WTC11 (cell line): ENCODE results near the gene EDIL3. TPM values are rescaled to one million over a fixed set of nuclear protein-coding genes. Genes with fewer than 3 reads are reported as not detected.

Experiments
- ATAC-seq: fragments of 200-7000 bp; cut with Tn5 transposase; 2 replicates; pipeline ENCODE4 v1.10.0; 2021; ENCODE audit warnings: mild to moderate bottlenecking, moderate library complexity
- CTCF ChIA-PET: fragments of 300-600 bp; sonication (Branson Sonifier 250); formaldehyde crosslinking; loops from one replicate; lab custom pipeline; 2021; ENCODE audit warnings: antibody characterized with exemption; lab: Charles Lee
- POLR2A ChIA-PET: fragments of 350-600 bp; sonication (Branson Sonifier 250); formaldehyde crosslinking; loops from one replicate; lab custom pipeline; 2021; ENCODE audit warnings: antibody characterized with exemption; lab: Charles Lee
- DNase-seq: peaks from one replicate; pipeline ENCODE4 v3.0.0; 2021; ENCODE audit warnings: low spot score
- H3K27ac Mint-ChIP-seq: 2 replicates; pipeline ENCODE4 v1.8.0; 2021; ENCODE audit warnings: mixed read lengths
- H3K27me3 Mint-ChIP-seq: 2 replicates; pipeline ENCODE4 v1.8.0; 2021; ENCODE audit warnings: low read depth, mild to moderate bottlenecking, moderate library complexity, mixed read lengths
- H3K36me3 Mint-ChIP-seq: 2 replicates; pipeline ENCODE4 v1.8.0; 2021; ENCODE audit warnings: mixed read lengths
- H3K4me1 Mint-ChIP-seq: 2 replicates; pipeline ENCODE4 v1.8.0; 2022; ENCODE audit warnings: mixed read lengths
- H3K4me3 Mint-ChIP-seq: 2 replicates; pipeline ENCODE4 v1.8.0; 2021; ENCODE audit warnings: mild to moderate bottlenecking, moderate library complexity, mixed read lengths
- H3K9me3 Mint-ChIP-seq: 2 replicates; pipeline ENCODE4 v1.8.0; 2021; ENCODE audit warnings: mixed read lengths
- ATF3 ChIP-seq: sonication (generic); formaldehyde crosslinking; conservative IDR thresholded peaks from 2 replicates; pipeline ENCODE4 v1.8.1; 2022; ENCODE audit warnings: mild to moderate bottlenecking, missing genetic modification reagents
- ELF4 ChIP-seq: sonication (generic); formaldehyde crosslinking; IDR thresholded peaks from 2 replicates; pipeline ENCODE4 v1.8.1; 2022; ENCODE audit warnings: low read depth, mild to moderate bottlenecking, moderate library complexity, missing genetic modification reagents
- ESRRA ChIP-seq: sonication (generic); formaldehyde crosslinking; IDR thresholded peaks from 2 replicates; pipeline ENCODE4 v1.8.1; 2022; ENCODE audit warnings: mild to moderate bottlenecking, missing genetic modification reagents, borderline replicate concordance
- FOXJ3 ChIP-seq: sonication (generic); formaldehyde crosslinking; IDR thresholded peaks from 2 replicates; pipeline ENCODE4 v1.9.0; 2021; ENCODE audit warnings: missing genetic modification reagents, mild to moderate bottlenecking, borderline replicate concordance
- GABPB1 ChIP-seq: sonication (generic); formaldehyde crosslinking; IDR thresholded peaks from 2 replicates; pipeline ENCODE4 v1.8.1; 2023; ENCODE audit warnings: mild to moderate bottlenecking, missing genetic modification reagents
- GRHL2 ChIP-seq: fragments of 250-450 bp; sonication (Bioruptor Pico); IDR thresholded peaks from 2 replicates; pipeline ENCODE4 v1.8.0; 2022; ENCODE audit warnings: mild to moderate bottlenecking, moderate library complexity; ENCODE audit not compliant: insufficient replicate concordance, severe bottlenecking
- JUN ChIP-seq: sonication (generic); formaldehyde crosslinking; IDR thresholded peaks from 2 replicates; pipeline ENCODE4 v1.8.0; 2023; ENCODE audit warnings: mild to moderate bottlenecking, missing genetic modification reagents
- KAT7 ChIP-seq: sonication (generic); formaldehyde crosslinking; IDR thresholded peaks from 2 replicates; pipeline ENCODE4 v1.8.1; 2023; ENCODE audit warnings: missing genetic modification reagents, mild to moderate bottlenecking, borderline replicate concordance
- MYBL2 ChIP-seq: sonication (generic); formaldehyde crosslinking; IDR thresholded peaks from 2 replicates; pipeline ENCODE4 v1.8.1; 2023; ENCODE audit warnings: mild to moderate bottlenecking, moderate library complexity, missing genetic modification reagents
- NR3C1 ChIP-seq: sonication (generic); formaldehyde crosslinking; conservative IDR thresholded peaks from 2 replicates; pipeline ENCODE4 v1.8.1; 2023; ENCODE audit warnings: low read depth, mild to moderate bottlenecking, missing genetic modification reagents
- OVOL2 ChIP-seq: fragments of 250-450 bp; sonication (Bioruptor Pico); IDR thresholded peaks from 2 replicates; pipeline ENCODE4 v1.9.0; 2021; ENCODE audit warnings: mild to moderate bottlenecking, borderline replicate concordance
- RELA ChIP-seq: sonication (generic); formaldehyde crosslinking; IDR thresholded peaks from 2 replicates; pipeline ENCODE4 v1.8.1; 2022; ENCODE audit warnings: missing genetic modification reagents, mild to moderate bottlenecking, borderline replicate concordance
- RORB ChIP-seq: fragments of 250-450 bp; sonication (Bioruptor Pico); IDR thresholded peaks from 2 replicates; pipeline ENCODE4 v1.9.0; 2021; ENCODE audit warnings: mild to moderate bottlenecking
- SOX15 ChIP-seq: fragments of 250-450 bp; sonication (Bioruptor Pico); IDR thresholded peaks from 2 replicates; pipeline ENCODE4 v1.9.0; 2021; ENCODE audit warnings: mild to moderate bottlenecking
- SP1 ChIP-seq: sonication (generic); formaldehyde crosslinking; conservative IDR thresholded peaks from 2 replicates; pipeline ENCODE4 v1.8.1; 2022; ENCODE audit warnings: missing genetic modification reagents
- TEAD4 ChIP-seq: sonication (generic); formaldehyde crosslinking; IDR thresholded peaks from 2 replicates; pipeline ENCODE4 v1.8.0; 2022; ENCODE audit warnings: mild to moderate bottlenecking, missing genetic modification reagents
- ZBTB21 ChIP-seq: sonication (generic); formaldehyde crosslinking; IDR thresholded peaks from 2 replicates; pipeline ENCODE4 v1.8.1; 2023; ENCODE audit warnings: mild to moderate bottlenecking, missing genetic modification reagents, borderline replicate concordance
- ZNF416 ChIP-seq: fragments of 250-450 bp; sonication (Bioruptor Pico); IDR thresholded peaks from 2 replicates; pipeline ENCODE4 v1.9.0; 2021; ENCODE audit warnings: mild to moderate bottlenecking, inconsistent platforms
- ZNF423 ChIP-seq: fragments of 250-450 bp; sonication (Bioruptor Pico); IDR thresholded peaks from 2 replicates; pipeline ENCODE4 v2.1.2; 2022; ENCODE audit warnings: mild to moderate bottlenecking, moderate library complexity
- ZNF532 ChIP-seq: fragments of 250-450 bp; sonication (Bioruptor Pico); IDR thresholded peaks from 2 replicates; pipeline ENCODE4 v1.9.0; 2021; ENCODE audit warnings: mild to moderate bottlenecking, borderline replicate concordance
- ZNF671 ChIP-seq: fragments of 250-450 bp; sonication (Bioruptor Pico); IDR thresholded peaks from 2 replicates; pipeline ENCODE4 v1.8.0; 2021; ENCODE audit warnings: mild to moderate bottlenecking
- total RNA-seq: library from RNA; stranded (reverse); gene quantifications from 3 replicates; pipeline ENCODE4 v1.2.3, GENCODE V29; 2021
- TF ChIP-seq, protein P1 (sequence below): sonication (generic); formaldehyde crosslinking; IDR thresholded peaks from 2 replicates; pipeline ENCODE4 v1.8.0; 2022; ENCODE audit warnings: mild to moderate bottlenecking, missing genetic modification reagents
- TF ChIP-seq, protein P2 (sequence below): sonication (generic); formaldehyde crosslinking; IDR thresholded peaks from 2 replicates; pipeline ENCODE4 v1.8.1; 2023; ENCODE audit warnings: mild to moderate bottlenecking, missing genetic modification reagents
- TF ChIP-seq, protein P3 (sequence below): sonication (generic); formaldehyde crosslinking; IDR thresholded peaks from 2 replicates; pipeline ENCODE4 v1.8.1; 2022; ENCODE audit warnings: missing genetic modification reagents, borderline replicate concordance
- TF ChIP-seq, protein P4 (sequence below): sonication (generic); formaldehyde crosslinking; IDR thresholded peaks from 2 replicates; pipeline ENCODE4 v1.8.0; 2022; ENCODE audit warnings: mild to moderate bottlenecking, missing genetic modification reagents

Gene EDIL3
- total RNA-seq, 1 experiment from 2014 or later = 48.3 TPM

GRCh38 chr5:84249918-84250630 lies 134.6 kb downstream of the EDIL3 start:
- DNase-seq = no peak
- POLR2A ChIA-PET = no interaction called here
- H3K9me3 Mint-ChIP-seq = no peaks in the 10 kb centered on the region
- TF ChIP-seq MYBL2 (CRISPR knock-in tag) (no peak), FOXJ3 (CRISPR knock-in tag) (no peak), RORB (CRISPR knock-in tag) (no peak)
- TF ChIP-seq, protein P1, sequence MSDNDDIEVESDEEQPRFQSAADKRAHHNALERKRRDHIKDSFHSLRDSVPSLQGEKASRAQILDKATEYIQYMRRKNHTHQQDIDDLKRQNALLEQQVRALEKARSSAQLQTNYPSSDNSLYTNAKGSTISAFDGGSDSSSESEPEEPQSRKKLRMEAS (CRISPR knock-in tag) = no peak
- TF ChIP-seq, protein P2, sequence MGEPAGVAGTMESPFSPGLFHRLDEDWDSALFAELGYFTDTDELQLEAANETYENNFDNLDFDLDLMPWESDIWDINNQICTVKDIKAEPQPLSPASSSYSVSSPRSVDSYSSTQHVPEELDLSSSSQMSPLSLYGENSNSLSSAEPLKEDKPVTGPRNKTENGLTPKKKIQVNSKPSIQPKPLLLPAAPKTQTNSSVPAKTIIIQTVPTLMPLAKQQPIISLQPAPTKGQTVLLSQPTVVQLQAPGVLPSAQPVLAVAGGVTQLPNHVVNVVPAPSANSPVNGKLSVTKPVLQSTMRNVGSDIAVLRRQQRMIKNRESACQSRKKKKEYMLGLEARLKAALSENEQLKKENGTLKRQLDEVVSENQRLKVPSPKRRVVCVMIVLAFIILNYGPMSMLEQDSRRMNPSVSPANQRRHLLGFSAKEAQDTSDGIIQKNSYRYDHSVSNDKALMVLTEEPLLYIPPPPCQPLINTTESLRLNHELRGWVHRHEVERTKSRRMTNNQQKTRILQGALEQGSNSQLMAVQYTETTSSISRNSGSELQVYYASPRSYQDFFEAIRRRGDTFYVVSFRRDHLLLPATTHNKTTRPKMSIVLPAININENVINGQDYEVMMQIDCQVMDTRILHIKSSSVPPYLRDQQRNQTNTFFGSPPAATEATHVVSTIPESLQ (CRISPR knock-in tag) = no peak
- TF ChIP-seq, protein P3, sequence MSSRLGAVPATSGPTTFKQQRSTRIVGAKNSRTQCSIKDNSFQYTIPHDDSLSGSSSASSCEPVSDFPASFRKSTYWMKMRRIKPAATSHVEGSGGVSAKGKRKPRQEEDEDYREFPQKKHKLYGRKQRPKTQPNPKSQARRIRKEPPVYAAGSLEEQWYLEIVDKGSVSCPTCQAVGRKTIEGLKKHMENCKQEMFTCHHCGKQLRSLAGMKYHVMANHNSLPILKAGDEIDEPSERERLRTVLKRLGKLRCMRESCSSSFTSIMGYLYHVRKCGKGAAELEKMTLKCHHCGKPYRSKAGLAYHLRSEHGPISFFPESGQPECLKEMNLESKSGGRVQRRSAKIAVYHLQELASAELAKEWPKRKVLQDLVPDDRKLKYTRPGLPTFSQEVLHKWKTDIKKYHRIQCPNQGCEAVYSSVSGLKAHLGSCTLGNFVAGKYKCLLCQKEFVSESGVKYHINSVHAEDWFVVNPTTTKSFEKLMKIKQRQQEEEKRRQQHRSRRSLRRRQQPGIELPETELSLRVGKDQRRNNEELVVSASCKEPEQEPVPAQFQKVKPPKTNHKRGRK (CRISPR knock-in tag) = no peak
- TF ChIP-seq, all 79 proteins: peak for 0
- peak; percentile 82 for ATAC-seq
- Mint-ChIP-seq H3K27ac (no peak overlapping the region), H3K36me3 (no peaks in the 10 kb centered on the region), H3K27me3 (no peaks in the 10 kb centered on the region), H3K4me3 (no peak overlapping the region), H3K4me1 (peaks cover 10% of the 10 kb centered on the region)
- CTCF ChIA-PET = no interaction called here

DNA sequence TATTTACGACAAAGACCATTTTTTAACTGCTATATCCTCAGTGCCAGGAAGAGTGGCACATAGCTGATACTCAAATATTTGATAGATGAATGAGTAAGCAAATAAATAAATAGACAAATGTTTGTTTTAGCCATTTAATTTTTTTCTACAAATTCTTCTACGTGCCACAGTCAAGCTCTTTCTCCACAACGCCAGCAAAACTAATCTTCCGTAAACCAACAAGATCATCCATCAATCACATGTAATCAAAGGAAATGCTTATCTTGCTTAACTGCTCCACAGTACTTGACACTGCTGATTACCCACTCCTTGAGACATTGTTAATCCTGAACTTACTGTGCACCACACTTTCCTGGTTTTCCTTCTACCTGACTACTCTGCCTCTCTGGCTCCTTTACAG lies 136.7 kb downstream of the EDIL3 start:
- Mint-ChIP-seq H3K27ac (no peak overlapping the region), H3K4me1 (peaks cover 6% of the 10 kb centered on the region), H3K4me3 (no peak overlapping the region), H3K36me3 (no peaks in the 10 kb centered on the region), H3K27me3 (no peaks in the 10 kb centered on the region), H3K9me3 (0 out of 2 replicates have a peak, but pooled peaks cover 3% of the 10 kb centered on the region)
- DNase-seq (no peak), ATAC-seq (no peak)
- CTCF ChIA-PET = no interaction called here
- POLR2A ChIA-PET = interaction anchor here (0.5 kb wide), 1 partner anchor 1750 kb away, joined by 4 read pairs; no protein-coding TSS in a partner anchor
- no peak for TF ChIP-seq RELA (CRISPR knock-in tag)
- no peak for TF ChIP-seq ZNF671 (CRISPR knock-in tag)
- TF ChIP-seq ELF4 = no peak
- no peak for TF ChIP-seq JUN (CRISPR knock-in tag)
- TF ChIP-seq GRHL2 (CRISPR knock-in tag) = no peak
- no peak for TF ChIP-seq ZBTB21 (CRISPR knock-in tag)
- TF ChIP-seq OVOL2 = no peak
- TF ChIP-seq KAT7 = no peak
- TF ChIP-seq NR3C1 (CRISPR knock-in tag) = no peak
- TF ChIP-seq, protein P4, sequence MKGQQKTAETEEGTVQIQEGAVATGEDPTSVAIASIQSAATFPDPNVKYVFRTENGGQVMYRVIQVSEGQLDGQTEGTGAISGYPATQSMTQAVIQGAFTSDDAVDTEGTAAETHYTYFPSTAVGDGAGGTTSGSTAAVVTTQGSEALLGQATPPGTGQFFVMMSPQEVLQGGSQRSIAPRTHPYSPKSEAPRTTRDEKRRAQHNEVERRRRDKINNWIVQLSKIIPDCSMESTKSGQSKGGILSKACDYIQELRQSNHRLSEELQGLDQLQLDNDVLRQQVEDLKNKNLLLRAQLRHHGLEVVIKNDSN (CRISPR knock-in tag) = no peak

- Mint-ChIP-seq H3K4me1 (peaks cover 9% of the 10 kb centered on the region), H3K27ac (no peak overlapping the region), H3K9me3 (peaks cover 10% of the 10 kb centered on the region), H3K27me3 (no peaks in the 10 kb centered on the region), H3K4me3 (no peak overlapping the region), H3K36me3 (peaks cover 5% of the 10 kb centered on the region; the same call in 1 of the 2 replicates)
- ATAC-seq (no peak), DNase-seq (no peak)
- ChIA-PET POLR2A (interaction anchor here (0.6 to 0.7 kb wide), 2 partner anchors 636 to 648 kb away, joined by 3 read pairs; no protein-coding TSS in a partner anchor), CTCF (no interaction called here)
- TF ChIP-seq SOX15 (no peak), ZNF416 (CRISPR knock-in tag) (no peak), ESRRA (CRISPR knock-in tag) (no peak), SP1 (CRISPR knock-in tag) (no peak), TEAD4 (CRISPR knock-in tag) (no peak), ZNF532 (no peak), GABPB1 (no peak), MYBL2 (CRISPR knock-in tag) (no peak), ATF3 (no peak), ZNF423 (CRISPR knock-in tag) (no peak)
Measured at GRCh38 chr5:84242286-84242685, 142.4 kb downstream of the EDIL3 start.
